Progenitor cell of endocrine pancreas (in vitro differentiated cells): ENCODE measurements around the gene TFAM. TPM values are rescaled to one million over a fixed set of nuclear protein-coding genes. Genes with fewer than 3 reads are reported as not detected.

ENCODE experiments used
- DNase-seq: peaks from one replicate; pipeline ENCODE4 v3.0.0; 2021; ENCODE audit warnings: low spot score; ENCODE audit not compliant: unreplicated experiment
- H3K27ac Mint-ChIP-seq: 2 replicates; pipeline ENCODE4 v1.8.0; 2021; ENCODE audit warnings: mild to moderate bottlenecking, moderate library complexity, mixed read lengths
- H3K27me3 Mint-ChIP-seq: 2 replicates; pipeline ENCODE4 v1.8.0; 2021; ENCODE audit warnings: mixed read lengths
- H3K36me3 Mint-ChIP-seq: 2 replicates; pipeline ENCODE4 v1.8.0; 2022; ENCODE audit warnings: mixed read lengths; ENCODE audit not compliant: insufficient read depth
- H3K4me1 Mint-ChIP-seq: 2 replicates; pipeline ENCODE4 v1.8.0; 2021; ENCODE audit warnings: low read depth, mixed read lengths
- H3K4me3 Mint-ChIP-seq: 2 replicates; pipeline ENCODE4 v1.8.0; 2021; ENCODE audit warnings: low read depth, mild to moderate bottlenecking, moderate library complexity, mixed read lengths
- H3K9me3 Mint-ChIP-seq: 2 replicates; pipeline ENCODE4 v1.8.0; 2021; ENCODE audit warnings: low read depth, mixed read lengths
- total RNA-seq: library from RNA; stranded (reverse); gene quantifications from 2 replicates; pipeline ENCODE4 v1.2.1, GENCODE V29; 2021
- TF ChIP-seq, protein P1 (sequence below): fragments of 200-600 bp; sonication (generic); IDR thresholded peaks from one replicate; pipeline ENCODE4 v1.5.0; 2021; ENCODE audit warnings: antibody characterized with exemption, mild to moderate bottlenecking; ENCODE audit not compliant: unreplicated experiment

Gene TFAM
- total RNA-seq, 1 donor from 2014 or later, result 53.5 TPM

DNA sequence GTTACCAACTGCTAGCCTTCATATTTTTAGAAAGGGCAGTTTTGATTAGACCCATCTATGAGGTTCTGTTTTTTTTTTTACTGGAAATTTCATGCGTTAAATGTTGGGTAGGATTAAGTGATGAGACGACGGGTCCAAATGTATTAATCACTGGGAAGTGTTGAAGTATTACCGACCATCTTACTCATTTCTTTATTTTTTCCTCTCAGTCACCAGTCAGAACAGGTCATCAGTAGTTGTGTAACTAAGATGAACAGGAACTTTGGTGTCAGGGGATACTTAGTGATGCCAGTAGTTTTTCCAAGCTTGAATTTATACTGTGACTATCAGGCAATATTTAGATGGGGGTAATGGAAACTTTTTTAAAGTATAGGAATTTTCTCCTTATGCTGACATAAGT lies 14.2 kb downstream of the TFAM start:
- no peak for DNase-seq
- Mint-ChIP-seq H3K4me1 (no peaks in the 10 kb centered on the region), H3K36me3 (peaks cover 12% of the 10 kb centered on the region), H3K27me3 (no peaks in the 10 kb centered on the region), H3K27ac (no peak overlapping the region), H3K4me3 (no peak overlapping the region), H3K9me3 (no peaks in the 10 kb centered on the region)
- TF ChIP-seq, protein P1, sequence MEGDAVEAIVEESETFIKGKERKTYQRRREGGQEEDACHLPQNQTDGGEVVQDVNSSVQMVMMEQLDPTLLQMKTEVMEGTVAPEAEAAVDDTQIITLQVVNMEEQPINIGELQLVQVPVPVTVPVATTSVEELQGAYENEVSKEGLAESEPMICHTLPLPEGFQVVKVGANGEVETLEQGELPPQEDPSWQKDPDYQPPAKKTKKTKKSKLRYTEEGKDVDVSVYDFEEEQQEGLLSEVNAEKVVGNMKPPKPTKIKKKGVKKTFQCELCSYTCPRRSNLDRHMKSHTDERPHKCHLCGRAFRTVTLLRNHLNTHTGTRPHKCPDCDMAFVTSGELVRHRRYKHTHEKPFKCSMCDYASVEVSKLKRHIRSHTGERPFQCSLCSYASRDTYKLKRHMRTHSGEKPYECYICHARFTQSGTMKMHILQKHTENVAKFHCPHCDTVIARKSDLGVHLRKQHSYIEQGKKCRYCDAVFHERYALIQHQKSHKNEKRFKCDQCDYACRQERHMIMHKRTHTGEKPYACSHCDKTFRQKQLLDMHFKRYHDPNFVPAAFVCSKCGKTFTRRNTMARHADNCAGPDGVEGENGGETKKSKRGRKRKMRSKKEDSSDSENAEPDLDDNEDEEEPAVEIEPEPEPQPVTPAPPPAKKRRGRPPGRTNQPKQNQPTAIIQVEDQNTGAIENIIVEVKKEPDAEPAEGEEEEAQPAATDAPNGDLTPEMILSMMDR, result no peak

DNA sequence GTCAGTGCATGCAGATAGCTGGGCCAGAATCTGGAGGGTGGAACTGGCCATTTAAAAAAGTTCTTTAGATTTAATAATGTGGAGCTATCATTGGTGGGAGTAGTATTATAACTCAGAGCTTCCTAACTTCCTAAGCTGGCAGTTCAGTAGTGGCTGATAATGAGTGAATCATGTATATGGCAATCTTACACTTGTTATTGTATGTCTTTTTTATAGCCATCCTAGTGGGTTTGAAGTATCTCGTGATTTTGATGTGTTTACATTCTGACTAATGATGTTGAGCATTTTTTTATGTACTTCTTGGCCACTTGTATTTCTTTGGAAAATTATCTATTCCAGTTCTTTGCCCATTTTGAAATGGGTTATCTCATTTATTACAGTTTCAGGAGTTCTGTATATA lies 15.4 kb downstream of the TFAM start:
- H3K9me3 Mint-ChIP-seq, result no peaks in the 10 kb centered on the region
- TF ChIP-seq, protein P1, result no peak
- no peaks in the 10 kb centered on the region for H3K27me3 Mint-ChIP-seq
- DNase-seq, result no peak
- H3K27ac Mint-ChIP-seq, result no peak overlapping the region
- peaks cover 11% of the 10 kb centered on the region for H3K36me3 Mint-ChIP-seq
- H3K4me1 Mint-ChIP-seq, result no peaks in the 10 kb centered on the region
- no peak overlapping the region for H3K4me3 Mint-ChIP-seq

DNA sequence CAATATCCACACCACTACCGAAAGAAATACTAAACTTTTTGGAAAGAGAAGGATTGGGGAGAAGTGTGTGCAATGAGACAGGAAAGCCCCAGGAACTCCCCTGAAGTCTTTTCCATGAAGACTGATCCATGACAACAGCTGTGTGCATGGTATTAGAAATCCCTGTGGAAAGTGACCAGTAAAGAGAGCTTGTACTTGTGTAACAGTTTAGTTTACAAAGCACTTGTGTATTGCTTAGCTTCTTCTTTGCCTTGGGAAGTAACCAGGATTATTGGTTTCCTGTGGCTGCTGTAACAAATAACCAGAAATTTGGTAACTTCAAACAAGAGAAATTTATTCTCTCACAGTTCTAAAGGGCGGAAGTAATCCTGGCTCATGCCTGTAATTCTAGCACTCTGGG lies 18.8 kb downstream of the TFAM start:
- Mint-ChIP-seq H3K4me1 (no peaks in the 10 kb centered on the region), H3K4me3 (no peak overlapping the region), H3K36me3 (peaks cover 2% of the 10 kb centered on the region), H3K27ac (no peak overlapping the region), H3K27me3 (no peaks in the 10 kb centered on the region), H3K9me3 (no peaks in the 10 kb centered on the region)
- DNase-seq, result no peak
- TF ChIP-seq, protein P1, result no peak

DNA sequence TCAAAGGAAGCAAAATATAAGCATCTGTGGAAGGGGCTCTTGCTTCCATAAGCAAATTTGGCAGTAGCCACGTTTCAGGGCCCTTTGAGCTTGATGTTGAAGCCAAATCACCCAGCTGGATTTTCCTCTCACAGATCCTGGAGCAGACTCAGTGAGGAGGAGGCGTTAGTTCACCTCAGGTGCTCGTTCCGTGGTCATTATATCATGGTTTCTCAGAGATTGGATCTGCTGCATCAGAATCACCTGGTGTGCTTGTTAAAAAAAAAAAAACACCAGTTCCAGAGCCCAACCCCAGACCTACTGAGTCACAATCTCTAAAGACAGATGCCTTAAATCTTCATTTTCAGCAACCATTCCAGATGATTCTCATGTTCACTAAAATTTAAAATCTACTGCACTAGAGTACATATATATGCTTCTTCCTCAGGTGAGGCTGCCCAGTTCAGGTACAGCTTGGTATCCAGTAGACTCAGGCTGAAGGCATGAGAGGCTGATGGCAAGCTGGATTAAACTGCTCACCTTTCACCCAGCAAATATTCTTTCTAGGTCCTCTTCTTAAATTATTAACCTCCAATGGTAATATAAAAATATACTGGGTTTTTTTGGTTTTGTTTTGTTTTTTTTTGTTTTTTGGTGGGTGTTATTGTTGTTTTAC lies 24.9 kb downstream of the TFAM start:
- H3K4me1 Mint-ChIP-seq, result no peaks in the 10 kb centered on the region
- H3K27ac Mint-ChIP-seq, result no peak overlapping the region
- no peak for DNase-seq
- H3K36me3 Mint-ChIP-seq, result no peaks in the 10 kb centered on the region
- peaks cover 2% of the 10 kb centered on the region for H3K27me3 Mint-ChIP-seq
- TF ChIP-seq, protein P1, result no peak
- peaks cover 3% of the 10 kb centered on the region for H3K9me3 Mint-ChIP-seq
- H3K4me3 Mint-ChIP-seq, result no peak overlapping the region

DNA sequence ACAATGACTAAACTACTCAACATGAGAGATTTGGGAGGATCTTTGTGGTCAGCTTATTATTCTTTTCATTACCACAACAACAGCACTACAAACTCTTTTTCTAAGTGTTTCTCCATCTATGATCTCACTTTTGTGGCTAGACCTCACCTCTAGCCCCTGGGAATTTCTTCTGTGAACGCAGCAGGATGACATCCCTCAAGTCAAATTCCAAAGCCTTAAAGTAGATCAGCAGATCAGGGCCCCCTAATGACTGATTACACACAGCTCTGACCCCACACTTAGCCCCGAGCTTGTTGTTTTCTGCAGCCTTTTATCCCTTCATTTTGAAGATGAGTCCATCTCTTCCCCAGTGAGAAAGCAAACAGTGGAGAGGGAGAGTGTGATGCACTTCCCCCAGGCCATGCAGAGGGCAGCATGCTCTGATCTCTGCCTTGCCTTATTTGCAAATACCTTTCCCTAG lies 27.3 kb downstream of the TFAM start:
- no peak for DNase-seq
- TF ChIP-seq, protein P1, result peak; percentile 9
- Mint-ChIP-seq H3K27me3 (peaks cover 2% of the 10 kb centered on the region), H3K4me1 (no peaks in the 10 kb centered on the region), H3K27ac (no peak overlapping the region), H3K9me3 (peaks cover 3% of the 10 kb centered on the region), H3K4me3 (no peak overlapping the region), H3K36me3 (no peaks in the 10 kb centered on the region)
